ENCODE results near the gene SOWAHA.
A peak's percentile ranks its signal among the peaks of the same experiment; 100 is the strongest.
"Not testable (repeated sequence)": the region's sequence is repeated elsewhere in the genome, so short reads cannot be mapped to it uniquely, and the experiment has no call there.

Gene SOWAHA

GRCh38 chr5:132778129-132778528, 35.0 kb upstream of the SOWAHA start:
- DNase-seq (ENCODE audit: low read depth) = no peak

DNA sequence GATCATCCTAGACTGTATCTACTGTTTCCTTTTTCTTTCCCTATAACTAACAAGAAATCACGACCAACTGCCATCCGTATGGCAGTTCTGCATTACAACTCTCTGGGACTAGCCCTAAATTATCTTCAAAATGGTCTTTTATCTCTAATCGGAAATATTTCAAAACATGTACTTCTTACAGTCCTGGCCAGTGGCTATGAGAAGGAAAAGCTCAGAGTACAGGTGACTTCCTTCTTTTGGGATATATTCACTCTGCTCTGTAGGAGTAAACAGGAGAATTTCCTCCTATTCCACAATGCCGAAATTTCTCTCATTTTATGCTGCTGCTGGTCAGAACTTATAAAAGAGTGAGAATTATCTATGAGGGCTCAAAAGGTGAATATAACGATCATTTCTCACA, 34.2 kb upstream of the SOWAHA start:
- DNase-seq (ENCODE audit: low read depth) = no peak

DNA sequence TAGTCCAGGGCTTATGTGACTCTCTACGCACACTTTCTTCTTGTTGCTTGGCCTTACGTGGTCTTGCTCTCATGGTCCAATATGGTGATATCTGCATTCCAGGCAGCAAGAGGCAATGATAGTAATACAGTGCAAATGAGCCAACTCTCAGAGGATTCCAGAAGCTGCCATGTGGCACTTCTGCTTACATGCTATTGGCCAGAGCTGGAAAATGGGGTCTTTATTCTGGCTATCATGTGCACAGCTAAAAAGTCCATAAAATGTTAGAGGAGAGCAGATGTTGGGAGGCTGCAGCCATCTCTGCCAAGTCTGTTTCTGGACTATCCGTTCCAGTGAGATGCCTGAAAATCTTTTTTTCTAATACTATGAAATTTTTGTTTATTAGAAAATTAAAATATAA, 33.1 kb upstream of the SOWAHA start:
- no peak for DNase-seq (ENCODE audit: low read depth)

DNA sequence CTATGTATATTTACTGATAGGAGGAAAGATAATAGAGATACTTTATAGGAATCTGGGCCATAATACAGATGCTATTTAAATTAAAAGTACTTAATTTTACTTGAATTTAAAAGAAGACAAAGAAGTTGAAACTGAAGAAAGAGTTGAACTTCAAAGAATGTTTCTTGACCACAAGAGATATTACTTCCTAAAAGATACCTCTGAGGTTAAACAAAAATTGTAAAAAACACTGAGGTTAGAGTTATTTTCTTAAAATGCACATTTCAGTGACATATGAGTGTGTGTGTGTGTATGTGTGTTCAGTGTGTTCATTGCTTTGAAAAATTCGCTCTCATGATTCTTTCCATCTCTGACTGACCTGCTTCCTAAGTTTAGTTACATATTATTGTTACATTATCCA, 32.5 kb upstream of the SOWAHA start:
- no peak for DNase-seq (ENCODE audit: low read depth)

GRCh38 chr5:132781029-132781428, 32.1 kb upstream of the SOWAHA start:
- no peak for DNase-seq (ENCODE audit: low read depth)

DNA sequence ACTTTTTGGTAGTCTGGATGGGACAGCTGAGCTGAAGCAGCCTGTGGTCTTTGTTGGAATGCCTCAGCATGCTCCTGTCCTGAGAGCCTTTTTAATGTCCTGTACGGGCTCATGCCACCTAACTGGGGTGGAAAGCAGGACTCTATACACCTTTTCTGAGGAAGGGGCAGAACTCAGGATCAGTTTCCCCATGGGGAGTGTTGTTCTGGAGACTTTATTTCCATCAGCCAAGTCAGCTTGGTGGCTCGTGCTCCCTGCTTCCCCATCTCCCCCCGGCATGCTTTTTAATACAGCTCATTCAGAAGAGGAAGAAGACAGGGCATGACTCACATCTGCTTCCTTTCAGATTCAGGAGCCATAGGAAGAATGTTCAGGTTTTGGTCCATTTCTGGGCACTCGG, 31.0 kb upstream of the SOWAHA start:
- DNase-seq (ENCODE audit: low read depth) = peak; percentile 31

DNA sequence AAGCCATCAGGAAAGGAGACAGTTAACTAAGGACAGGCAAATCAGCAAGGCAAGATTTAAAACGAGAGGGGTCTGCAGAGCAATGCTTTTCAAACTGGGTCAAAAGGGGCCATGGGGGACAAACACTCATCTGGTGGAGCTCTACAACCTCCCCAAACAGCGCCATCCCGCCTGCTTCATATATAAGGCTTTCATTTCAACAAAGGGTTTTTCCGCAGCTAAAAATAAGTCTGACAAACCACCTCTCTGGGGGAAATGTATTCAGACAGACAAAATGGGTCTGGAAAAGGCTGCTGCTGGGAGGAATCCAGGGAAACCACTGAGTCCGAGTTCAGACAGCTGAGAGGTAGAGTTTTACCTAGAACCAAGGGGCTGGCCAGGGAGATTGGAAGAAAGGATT, 27.7 kb upstream of the SOWAHA start:
- no peak for DNase-seq (ENCODE audit: low read depth)

- DNase-seq (ENCODE audit: low read depth) = no peak
Observed at GRCh38 chr5:132785864-132786263, 27.2 kb upstream of the SOWAHA start.

DNA sequence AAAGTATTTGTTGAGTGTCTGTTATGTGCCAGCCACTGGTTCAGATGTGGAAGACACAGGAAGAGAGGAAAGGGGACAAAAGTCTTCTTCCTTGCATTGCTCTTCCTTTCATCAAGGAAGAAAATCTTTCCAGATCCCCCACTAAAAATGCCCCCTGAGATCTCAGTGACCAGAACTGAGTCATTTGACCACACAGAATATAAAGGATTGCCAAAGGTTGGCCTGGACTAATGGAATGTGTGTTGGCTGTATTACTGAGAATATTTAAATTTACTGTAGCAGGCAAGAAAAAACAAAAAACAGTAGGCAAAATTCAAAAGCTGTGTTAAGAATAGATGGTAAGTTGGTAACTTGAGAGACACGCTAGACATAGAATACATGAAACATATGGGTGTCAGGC, 26.0 kb upstream of the SOWAHA start:
- DNase-seq (ENCODE audit: low read depth) = no peak

DNA sequence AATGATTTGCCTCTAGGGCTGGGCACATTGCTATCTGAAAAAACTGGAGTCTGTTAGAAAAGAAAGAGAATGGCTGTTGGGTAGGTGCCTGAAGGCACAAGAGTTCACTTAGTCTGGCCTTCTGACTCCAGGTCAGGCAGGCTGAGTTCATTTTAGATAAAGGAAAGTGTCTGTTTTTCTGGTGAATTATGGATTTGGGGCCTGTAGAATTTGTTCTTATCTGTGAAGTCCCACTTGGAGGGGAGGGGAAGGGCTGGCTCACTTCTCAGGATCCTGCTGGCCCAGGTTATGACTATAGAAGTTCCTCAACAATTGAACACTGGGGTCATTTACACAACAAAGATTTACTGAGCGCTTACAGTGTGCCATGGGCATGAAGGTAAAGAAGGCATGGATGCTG, 24.6 kb upstream of the SOWAHA start:
- no peak for DNase-seq (ENCODE audit: low read depth)

- no peak for DNase-seq (ENCODE audit: low read depth)
Observed at GRCh38 chr5:132788990-132789886, 23.9 kb upstream of the SOWAHA start.

- DNase-seq (ENCODE audit: low read depth) = no peak
Observed at GRCh38 chr5:132790201-132790865, 22.8 kb upstream of the SOWAHA start.

- DNase-seq (ENCODE audit: low read depth) = no peak
Observed at GRCh38 chr5:132791026-132791425, 22.1 kb upstream of the SOWAHA start.

GRCh38 chr5:132797651-132798050, 15.5 kb upstream of the SOWAHA start:
- no peak for DNase-seq (ENCODE audit: low read depth)

- no peak for DNase-seq (ENCODE audit: low read depth)
Observed at GRCh38 chr5:132799392-132799791, 13.7 kb upstream of the SOWAHA start.

DNA sequence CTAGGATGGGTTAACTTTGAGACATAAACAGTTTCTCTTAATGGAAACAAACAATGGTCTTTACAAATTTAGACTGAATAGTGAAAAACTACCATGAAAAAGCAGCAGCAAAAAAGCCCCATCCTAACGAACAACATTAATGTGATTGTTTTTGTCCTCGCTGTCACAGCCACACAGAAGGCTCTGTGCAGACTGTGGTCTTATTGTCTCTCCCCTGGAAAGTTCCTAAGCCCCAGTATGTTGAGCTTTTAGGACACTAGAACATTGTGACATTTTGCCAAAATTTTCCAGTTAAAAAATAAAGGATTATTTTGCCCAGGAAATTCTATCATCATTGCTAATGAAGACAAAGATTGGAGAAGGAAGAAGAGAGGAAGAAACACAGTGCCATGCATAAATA, 12.6 kb upstream of the SOWAHA start:
- no peak for DNase-seq (ENCODE audit: low read depth)

DNA sequence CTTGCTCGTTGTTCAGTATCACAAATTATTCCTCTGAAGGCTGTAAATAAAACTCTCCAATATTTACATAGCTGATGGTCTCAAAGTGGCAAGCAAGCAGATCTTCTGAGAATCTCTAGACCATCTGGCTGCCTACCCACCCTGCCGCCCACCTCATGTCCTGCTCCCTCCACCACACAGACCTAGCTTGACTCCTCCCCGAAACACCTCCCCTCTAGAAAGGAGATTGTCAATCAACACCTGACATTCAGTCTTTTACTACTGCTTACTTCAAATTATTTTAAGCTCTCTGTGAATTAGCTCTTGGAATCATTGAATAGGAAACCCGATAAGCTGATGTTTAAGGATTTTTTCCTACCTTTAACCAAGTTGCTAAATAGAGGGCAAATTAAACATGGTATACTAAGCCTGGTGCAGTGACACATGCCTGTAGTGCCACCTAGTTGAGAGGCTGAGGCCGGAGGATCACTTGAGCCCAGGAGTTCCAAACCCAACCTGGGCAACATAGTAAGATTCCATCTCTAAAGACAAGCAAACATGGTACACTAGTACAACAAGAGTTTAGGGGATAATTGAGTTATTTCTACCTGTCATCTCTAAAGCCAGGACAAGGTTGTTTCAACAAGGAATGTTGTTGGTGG, 10.9 kb upstream of the SOWAHA start:
- DNase-seq (ENCODE audit: low read depth) = no peak

DNA sequence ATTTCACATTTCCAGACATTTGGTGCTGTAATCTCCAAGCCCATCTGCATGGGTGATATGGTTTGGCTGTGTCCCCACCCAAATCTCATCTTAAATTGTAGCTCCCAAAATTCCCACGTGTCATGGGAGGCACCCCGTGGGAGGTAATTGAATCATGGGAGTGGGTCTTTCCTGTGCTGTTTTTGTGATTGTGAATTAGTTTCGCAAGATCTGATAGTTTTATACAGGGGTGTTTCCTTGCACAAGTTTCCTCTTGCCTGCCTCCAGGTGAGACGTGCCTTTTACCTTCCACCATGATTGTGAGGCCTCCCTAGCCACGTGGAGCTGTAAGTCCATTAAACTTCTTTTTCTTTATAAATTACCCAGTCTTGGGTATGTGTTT, 10.4 kb upstream of the SOWAHA start:
- DNase-seq (ENCODE audit: low read depth) = not testable (repeated sequence)

DNA sequence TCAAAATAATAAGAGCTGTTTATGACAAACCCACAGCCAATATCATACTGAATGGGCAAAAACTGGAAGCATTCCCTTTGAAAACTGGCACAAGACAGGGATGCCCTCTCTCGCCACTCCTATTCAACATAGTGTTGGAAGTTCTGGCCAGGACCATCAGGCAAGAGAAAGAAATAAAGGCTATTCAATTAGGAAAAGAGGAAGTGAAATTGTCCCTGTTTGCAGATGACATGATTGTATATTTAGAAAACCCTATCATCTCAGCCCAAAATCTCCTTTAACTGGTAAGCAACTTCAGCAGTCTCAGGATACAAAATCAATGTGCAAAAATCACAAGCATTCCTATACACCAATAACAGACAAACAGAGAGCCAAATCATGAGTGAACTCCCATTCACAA, 8.9 kb upstream of the SOWAHA start:
- not testable (repeated sequence) for DNase-seq (ENCODE audit: low read depth)

GRCh38 chr5:132805872-132806271, 7.2 kb upstream of the SOWAHA start:
- DNase-seq (ENCODE audit: low read depth) = not testable (repeated sequence)

DNA sequence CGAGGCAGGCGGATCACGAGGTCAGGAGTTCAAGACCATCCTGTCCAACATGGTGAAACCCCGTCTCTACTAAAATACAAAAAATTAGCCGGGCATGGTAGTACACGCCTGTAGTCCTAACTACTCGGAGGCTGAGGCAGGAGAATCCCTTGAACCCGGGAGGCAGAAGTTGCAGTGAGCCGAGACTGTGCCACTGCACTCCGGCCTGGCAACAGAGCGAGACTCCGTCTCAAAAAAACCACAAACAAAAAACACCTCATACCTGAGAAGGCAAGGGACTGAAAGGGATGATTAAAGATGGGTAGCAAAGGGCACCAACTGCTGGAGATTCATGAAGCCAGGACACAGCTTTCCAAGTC, 6.3 kb upstream of the SOWAHA start:
- DNase-seq (ENCODE audit: low read depth) = not testable (repeated sequence)

DNA sequence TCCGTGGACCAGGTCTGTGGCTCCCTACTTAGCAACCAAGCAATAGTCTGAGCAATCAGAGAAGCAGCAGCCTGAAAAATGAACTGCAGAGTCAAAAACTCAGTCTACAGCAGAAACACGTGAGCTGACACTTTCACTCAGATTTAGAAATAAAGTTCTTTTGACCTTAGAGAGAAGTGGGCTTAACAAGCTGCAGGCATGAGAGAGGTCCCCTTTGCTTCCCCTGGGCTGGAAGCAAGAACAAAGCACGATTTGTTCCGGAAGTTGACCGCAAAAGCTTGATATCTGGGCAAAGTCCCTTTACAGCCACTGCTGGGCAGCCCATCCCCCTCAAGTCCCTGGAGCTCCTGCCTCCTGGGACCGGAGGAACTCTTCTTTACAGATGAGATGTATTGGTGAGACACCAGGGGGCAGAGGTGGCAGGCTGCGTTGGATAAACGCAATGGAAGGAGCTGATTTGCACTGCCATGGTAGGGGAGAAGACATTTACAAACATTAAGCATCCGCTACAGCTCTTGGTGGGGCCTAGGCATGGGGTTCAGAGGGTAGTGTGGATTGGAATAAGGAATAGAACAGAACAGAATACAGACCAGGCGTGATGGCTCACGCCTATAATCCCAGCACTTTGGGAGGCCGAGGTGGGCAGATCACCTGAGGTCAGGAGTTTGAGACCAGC, 5.8 kb upstream of the SOWAHA start:
- no peak for DNase-seq (ENCODE audit: low read depth)

GRCh38 chr5:132808448-132808847, 4.7 kb upstream of the SOWAHA start:
- no peak for DNase-seq (ENCODE audit: low read depth)
